GM20000 (cell line): ENCODE measurements around the gene ABHD17C.
"Not testable (repeated sequence)": the region's sequence is repeated elsewhere in the genome, so short reads cannot be mapped to it uniquely, and the experiment has no call there.

Experiments
- DNase-seq: peaks from one replicate; pipeline ENCODE4 v3.0.0; 2012; ENCODE audit warnings: low spot score
- TF ChIP-seq, protein P1 (sequence below): IDR thresholded peaks from 2 replicates; pipeline ENCODE4 v1.5.1; 2012; ENCODE audit warnings: mild to moderate bottlenecking, control low read depth; ENCODE audit errors: extremely low read depth, missing control alignments

Gene ABHD17C

DNA sequence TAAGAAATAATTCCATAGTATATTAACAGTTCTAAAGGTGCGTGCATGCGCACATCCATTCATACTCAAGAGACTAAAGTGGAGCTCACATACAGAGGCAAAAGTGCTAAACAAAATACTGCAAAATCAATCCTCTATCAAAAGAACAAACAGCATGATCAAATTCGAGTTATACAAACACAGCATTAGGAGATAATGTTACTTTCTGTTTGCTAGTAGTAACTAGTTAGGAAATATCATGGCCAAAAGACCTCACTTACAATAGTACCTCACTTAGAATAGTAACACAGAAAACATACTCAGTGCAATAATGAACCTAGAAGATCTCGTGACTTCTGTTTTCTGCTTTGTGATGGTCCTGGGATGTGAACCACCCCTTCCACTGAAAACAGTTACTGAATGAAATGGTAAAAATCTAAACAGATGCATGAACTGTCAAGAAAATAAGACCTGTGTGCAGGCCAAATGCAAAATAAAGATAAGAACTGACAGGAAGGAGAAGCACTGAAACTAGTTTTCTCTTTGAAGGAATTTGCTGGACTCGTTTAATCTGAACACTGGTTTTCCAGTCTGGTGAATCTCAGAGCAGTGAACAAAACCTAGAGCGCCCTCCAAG is 63.1 kb downstream of the ABHD17C start:
- no peak for DNase-seq
- TF ChIP-seq, protein P1, sequence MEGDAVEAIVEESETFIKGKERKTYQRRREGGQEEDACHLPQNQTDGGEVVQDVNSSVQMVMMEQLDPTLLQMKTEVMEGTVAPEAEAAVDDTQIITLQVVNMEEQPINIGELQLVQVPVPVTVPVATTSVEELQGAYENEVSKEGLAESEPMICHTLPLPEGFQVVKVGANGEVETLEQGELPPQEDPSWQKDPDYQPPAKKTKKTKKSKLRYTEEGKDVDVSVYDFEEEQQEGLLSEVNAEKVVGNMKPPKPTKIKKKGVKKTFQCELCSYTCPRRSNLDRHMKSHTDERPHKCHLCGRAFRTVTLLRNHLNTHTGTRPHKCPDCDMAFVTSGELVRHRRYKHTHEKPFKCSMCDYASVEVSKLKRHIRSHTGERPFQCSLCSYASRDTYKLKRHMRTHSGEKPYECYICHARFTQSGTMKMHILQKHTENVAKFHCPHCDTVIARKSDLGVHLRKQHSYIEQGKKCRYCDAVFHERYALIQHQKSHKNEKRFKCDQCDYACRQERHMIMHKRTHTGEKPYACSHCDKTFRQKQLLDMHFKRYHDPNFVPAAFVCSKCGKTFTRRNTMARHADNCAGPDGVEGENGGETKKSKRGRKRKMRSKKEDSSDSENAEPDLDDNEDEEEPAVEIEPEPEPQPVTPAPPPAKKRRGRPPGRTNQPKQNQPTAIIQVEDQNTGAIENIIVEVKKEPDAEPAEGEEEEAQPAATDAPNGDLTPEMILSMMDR, result no peak

DNA sequence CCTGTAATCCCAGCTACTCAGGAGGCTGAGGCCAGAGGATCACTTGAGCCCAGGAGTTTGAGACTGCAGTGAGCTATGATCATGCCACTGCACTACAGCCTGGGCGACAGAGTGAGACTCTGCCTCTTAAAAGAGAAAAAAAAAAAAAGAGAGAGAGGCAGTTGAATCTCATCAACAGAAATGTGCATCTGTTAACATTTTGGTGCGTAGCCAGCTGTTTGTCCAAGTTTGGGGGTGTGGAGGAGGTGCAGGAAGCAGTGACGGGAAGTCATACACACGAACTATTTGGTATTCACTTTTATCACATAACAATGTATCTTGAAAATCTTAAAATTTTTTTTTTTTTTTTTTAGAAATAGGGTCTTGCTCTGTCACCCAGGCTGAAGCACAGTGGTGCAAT is 65.8 kb downstream of the ABHD17C start:
- no peak for DNase-seq
- TF ChIP-seq, protein P1, result no peak

DNA sequence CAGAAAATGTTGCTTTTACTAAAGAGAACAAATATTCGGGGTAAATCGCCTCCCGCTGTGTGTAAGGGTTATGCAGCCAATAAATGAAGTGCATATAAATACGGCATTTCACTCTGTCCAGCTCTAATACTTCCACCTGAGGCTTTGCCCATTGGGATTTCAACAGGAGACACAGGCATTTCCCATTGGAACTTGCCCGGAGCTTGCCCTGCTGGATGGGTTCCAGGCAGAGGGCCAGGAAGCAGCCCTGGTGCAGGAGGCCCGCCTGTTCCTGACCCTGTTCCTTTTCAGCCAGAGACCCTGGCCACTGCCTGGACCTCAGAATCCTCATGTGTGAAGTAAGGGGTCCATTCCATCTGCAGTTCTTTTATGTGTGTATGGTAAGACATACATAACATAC is 66.6 kb downstream of the ABHD17C start:
- no peak for DNase-seq
- TF ChIP-seq, protein P1, result no peak

DNA sequence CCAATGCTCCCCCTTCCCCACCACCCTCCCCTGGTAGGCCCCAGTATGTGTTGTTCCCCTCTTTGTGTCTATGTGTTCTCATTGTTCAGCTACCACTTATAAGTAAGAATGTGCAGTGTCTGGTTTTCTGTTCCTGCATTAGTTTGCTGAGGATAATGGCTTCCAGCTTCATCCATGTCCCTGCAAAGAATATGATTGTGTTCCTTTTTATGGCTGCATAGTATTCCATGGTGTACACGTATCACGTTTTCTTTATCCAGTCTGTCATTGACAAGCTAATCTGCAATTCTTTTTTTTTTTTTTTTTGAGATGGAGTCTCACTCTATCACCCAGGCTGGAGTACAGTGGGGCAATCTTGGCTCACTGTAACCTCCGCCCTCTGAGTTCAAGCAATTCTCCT is 68.1 kb downstream of the ABHD17C start:
- not testable (repeated sequence) for DNase-seq

DNA sequence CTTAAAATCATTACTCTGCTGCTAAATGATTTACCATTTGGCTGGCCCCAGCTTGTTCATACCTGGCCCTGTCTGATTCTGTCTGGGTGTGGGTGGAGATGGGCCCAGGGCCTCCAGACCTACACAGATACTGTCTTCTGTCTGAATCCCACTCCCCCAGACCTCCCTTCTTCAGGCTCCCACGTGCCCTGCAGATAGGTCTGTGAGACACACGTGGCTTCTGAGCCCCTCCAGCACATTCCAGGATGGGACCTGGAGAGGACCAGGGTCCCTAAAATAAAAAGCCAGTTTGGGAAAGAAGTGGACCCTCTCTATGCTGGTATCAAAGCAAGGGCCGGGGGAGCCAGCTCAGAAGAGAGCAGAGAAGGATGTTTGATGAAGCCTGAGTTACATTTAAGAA is 69.4 kb downstream of the ABHD17C start:
- TF ChIP-seq, protein P1, result no peak

DNA sequence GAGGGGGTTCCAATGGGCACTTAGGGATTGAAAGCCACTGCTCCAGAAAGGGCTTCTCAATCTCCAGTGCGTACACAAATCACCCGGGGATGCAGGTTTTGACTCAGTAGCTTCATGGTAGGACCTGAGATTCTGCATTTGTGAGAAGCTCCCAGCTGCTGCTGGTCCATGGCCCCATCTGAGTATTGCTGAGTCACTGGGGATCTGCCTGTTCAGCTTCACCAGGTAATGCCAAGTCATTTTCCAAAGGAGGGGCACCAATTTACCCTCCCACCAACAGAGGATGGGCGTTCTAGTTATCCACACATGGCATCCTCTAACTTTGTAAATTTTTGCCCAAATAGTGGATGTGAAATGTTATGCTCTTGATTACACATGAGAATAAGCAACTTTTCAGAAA is 71.2 kb downstream of the ABHD17C start:
- TF ChIP-seq, protein P1, result no peak
- no peak for DNase-seq

More for the DNA sequence above, 69.4 kb downstream of the ABHD17C start:
- no peak for DNase-seq

DNA sequence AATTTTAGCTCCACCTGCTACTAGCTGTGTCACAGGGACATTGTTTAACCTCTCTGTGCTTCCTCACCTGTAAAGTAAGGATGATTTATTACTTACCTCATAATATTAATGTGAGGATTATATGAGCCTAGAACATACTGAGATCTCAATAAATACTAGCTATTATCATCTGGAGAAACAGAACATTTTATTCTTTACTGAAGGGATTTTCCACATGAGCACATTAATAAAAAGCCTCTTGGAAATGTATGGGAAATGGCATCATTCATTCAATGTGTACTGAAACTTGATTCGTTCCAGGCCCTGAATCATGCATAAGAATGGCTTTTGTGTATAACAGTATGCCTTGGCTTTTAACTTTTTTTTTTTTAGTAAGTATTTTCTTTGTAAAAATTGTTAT is 73.0 kb downstream of the ABHD17C start:
- no peak for DNase-seq
- TF ChIP-seq, protein P1, result no peak

DNA sequence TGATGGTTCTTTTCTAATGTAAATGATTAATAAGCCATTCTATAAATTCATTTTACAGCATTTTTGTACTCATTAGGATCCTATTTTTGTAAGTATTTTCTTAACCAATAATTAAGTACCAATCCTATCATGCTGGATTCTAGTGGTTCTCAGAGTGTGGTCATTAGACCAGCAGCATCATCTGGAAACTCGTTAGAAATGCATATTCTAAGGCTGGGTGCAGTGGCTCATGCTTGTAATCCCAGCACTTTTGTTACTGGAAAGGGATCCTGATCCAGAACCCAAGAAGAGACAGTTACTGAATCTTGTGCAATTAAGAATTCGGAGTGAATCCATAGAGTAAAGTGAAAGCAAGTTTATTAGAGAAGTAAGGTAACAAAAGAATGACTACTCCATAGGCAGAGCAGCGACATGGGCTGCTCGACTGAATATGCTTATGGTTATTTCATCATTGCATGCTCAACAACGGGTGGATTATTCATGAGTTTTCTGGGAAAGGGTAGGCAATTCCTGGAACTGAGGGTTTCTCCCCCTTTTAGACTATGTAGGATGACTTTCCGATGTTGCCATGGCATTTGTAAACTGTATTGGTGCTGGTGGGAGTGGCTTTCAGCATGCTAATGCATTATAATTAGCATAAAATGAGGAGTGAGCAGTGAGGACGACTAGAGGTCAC is 74.2 kb downstream of the ABHD17C start:
- TF ChIP-seq, protein P1, result no peak
- DNase-seq, result no peak
